Thyroid gland (tissue), 4 donors: Measurements from ENCODE around the gene OCLN. TPM values are rescaled to one million over a fixed set of nuclear protein-coding genes. Genes with fewer than 3 reads are reported as not detected.
"Not testable (repeated sequence)": the region's sequence is repeated elsewhere in the genome, so short reads cannot be mapped to it uniquely, and the experiment has no call there.

Experiments
- DNase-seq, 2 donors: peaks; one replicate each; pipeline ENCODE4 v3.0.0-alpha.2; 2019
- H3K27ac ChIP-seq, 3 donors: fragments of 200-600 bp; sonication (generic); 1 replicate in 2 of 3; 2 replicates in 1 of 3; pipeline ENCODE4 v1.5.1; 2016 to 2019; ENCODE audit warnings: mild to moderate bottlenecking in 1 of 3, moderate library complexity in 1 of 3
- H3K27me3 ChIP-seq: fragments of 200-600 bp; sonication (generic); one replicate; pipeline ENCODE4 v1.5.1; 2019
- H3K36me3 ChIP-seq, 2 donors: fragments of 200-600 bp; sonication (generic); one replicate each; pipeline ENCODE4 v1.5.1; 2016 to 2019
- H3K4me1 ChIP-seq, 2 donors: fragments of 200-600 bp; sonication (generic); one replicate each; pipeline ENCODE4 v1.5.1; 2017 to 2019
- H3K4me3 ChIP-seq, 3 donors: fragments of 200-600 bp; sonication (generic); replicated peaks in 1 of 3; 1 replicate in 2 of 3; 2 replicates in 1 of 3; pipeline ENCODE4 v1.5.1; 2016; ENCODE audit warnings: mild to moderate bottlenecking in 1 of 3
- H3K9me3 ChIP-seq: fragments of 200-600 bp; sonication (generic); one replicate; pipeline ENCODE4 v1.5.1; 2017
- POLR2A ChIP-seq, 2 donors: fragments of 450-650 bp; IDR thresholded peaks; one replicate each; pipeline ENCODE4 v1.6.1; 2017; ENCODE audit warnings: antibody characterized with exemption in 2 of 2, mild to moderate bottlenecking in 2 of 2, moderate library complexity in 1 of 2
- WGBS, 2 donors: methylation state at CpG; one replicate each; pipeline ENCODE4 v1.1.5; 2017; 5-methylcytosine and 5-hydroxymethylcytosine counted together
- intact Hi-C: fragments of 100-400 bp; cut with DNase I; formaldehyde crosslinking; loops from one replicate; pipeline ENCODE4 v1.15.1; 2023
- total RNA-seq, 4 donors: library from RNA; depleted of rRNA; stranded (reverse); fragments of >200 nt; gene quantifications; one replicate each; pipeline ENCODE4 v1.2.3, GENCODE V29; 2016
- TF ChIP-seq, protein P1 (sequence below), 6 experiments: fragments of 200-600 bp in 3 of 6; fragments of 450-650 bp in 3 of 6; sonication (generic) in 3 of 6; IDR thresholded peaks; one replicate each; pipeline ENCODE4 v1.5.1; 2016 to 2019; ENCODE audit warnings: antibody characterized with exemption in 6 of 6, mild to moderate bottlenecking in 2 of 6, inconsistent platforms in 1 of 6, moderate library complexity in 1 of 6

Gene OCLN
- total RNA-seq, 4 donors from 2014 or later: 148 to 248 (median 197) TPM

DNA sequence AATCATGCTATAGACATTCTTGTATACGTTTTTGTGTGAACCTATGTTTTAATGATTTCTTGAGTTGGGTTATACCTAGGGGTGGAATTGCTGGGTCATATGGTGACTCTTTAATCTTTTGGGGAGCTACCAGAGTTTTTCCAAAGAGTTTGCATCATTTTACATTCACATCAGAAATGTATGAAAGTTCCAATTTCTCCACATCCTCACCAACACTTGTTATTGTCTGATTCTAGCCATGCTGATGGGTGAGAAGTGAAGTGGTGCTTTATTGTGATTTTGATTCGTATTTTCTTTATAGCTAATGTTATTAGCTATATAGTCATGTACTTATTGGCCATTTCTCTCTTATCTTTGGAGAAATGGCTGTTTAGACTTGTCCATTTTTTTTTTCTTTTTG, 18.1 kb downstream of the OCLN start:
- intact Hi-C loops: no loop called here
- H3K36me3 ChIP-seq: peaks cover 8 to 9% of the 10 kb centered on the region in 2 donors
- H3K4me1 ChIP-seq: peaks cover 0 to 26% of the 10 kb centered on the region in 2 donors
- H3K27me3 ChIP-seq: no peaks in the 10 kb centered on the region
- no peak for DNase-seq
- H3K27ac ChIP-seq: no peak overlapping the region
- no peak overlapping the region for H3K4me3 ChIP-seq
- TF ChIP-seq, protein P1, sequence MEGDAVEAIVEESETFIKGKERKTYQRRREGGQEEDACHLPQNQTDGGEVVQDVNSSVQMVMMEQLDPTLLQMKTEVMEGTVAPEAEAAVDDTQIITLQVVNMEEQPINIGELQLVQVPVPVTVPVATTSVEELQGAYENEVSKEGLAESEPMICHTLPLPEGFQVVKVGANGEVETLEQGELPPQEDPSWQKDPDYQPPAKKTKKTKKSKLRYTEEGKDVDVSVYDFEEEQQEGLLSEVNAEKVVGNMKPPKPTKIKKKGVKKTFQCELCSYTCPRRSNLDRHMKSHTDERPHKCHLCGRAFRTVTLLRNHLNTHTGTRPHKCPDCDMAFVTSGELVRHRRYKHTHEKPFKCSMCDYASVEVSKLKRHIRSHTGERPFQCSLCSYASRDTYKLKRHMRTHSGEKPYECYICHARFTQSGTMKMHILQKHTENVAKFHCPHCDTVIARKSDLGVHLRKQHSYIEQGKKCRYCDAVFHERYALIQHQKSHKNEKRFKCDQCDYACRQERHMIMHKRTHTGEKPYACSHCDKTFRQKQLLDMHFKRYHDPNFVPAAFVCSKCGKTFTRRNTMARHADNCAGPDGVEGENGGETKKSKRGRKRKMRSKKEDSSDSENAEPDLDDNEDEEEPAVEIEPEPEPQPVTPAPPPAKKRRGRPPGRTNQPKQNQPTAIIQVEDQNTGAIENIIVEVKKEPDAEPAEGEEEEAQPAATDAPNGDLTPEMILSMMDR (IDR thresholded peaks at IDR 0.05): no peak
- no peak for TF ChIP-seq POLR2A (IDR thresholded peaks at IDR 0.05)
- 86 to 91% methylated on average over 2 of the region's 2 CpGs for WGBS, 2 donors
- no peaks in the 10 kb centered on the region for H3K9me3 ChIP-seq

DNA sequence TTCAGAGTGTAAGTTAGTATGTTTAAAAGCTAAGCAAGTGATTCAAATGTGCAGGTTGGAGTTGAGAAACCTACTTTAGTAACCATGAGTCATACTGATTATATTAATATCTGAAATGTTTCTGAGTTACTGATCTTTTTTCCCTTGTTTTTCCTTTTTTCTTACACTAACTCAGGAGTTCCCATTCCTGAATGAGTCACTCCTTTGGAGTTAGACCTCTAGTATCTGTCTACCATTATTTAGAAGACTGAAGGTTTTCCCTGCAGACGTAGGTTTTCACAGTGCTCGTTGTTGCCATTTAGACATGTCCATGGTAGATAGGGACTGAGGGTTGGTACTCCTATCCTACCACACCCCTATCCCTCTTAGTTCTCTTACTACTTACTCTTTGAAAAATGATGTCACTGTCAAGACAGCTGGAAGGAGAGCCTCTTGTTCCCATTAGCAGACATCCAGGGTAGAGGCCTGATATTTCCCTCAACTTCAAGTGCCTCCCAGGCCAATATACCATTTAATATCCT, 20.2 kb downstream of the OCLN start:
- Histone ChIP-seq H3K4me1 (peaks cover 13 to 39% of the 10 kb centered on the region in 2 donors), H3K4me3 (no peak overlapping the region), H3K9me3 (no peaks in the 10 kb centered on the region), H3K27ac (peak overlapping the region; percentile 19 to 57 (median 32)), H3K27me3 (no peaks in the 10 kb centered on the region), H3K36me3 (peaks cover 8 to 9% of the 10 kb centered on the region in 2 donors)
- intact Hi-C loops: no loop called here
- 89 to 92% methylated on average over 2 of the region's 2 CpGs for WGBS, 2 donors
- TF ChIP-seq POLR2A (IDR thresholded peaks at IDR 0.05): no peak
- TF ChIP-seq, protein P1 (IDR thresholded peaks at IDR 0.05): no peak
- DNase-seq: no peak

GRCh38 chr5:69515570-69515969, 23.0 kb downstream of the OCLN start:
- H3K27me3 ChIP-seq, H3K27ac ChIP-seq, intact Hi-C loops, H3K4me3 ChIP-seq, H3K9me3 ChIP-seq, H3K36me3 ChIP-seq, DNase-seq: not testable (repeated sequence)
- 98 to 100% methylated on average over 1 to 13 of the region's 30 CpGs for WGBS, 2 donors
- H3K4me1 ChIP-seq: peaks cover 39 to 62% of the 10 kb centered on the region in 2 donors

DNA sequence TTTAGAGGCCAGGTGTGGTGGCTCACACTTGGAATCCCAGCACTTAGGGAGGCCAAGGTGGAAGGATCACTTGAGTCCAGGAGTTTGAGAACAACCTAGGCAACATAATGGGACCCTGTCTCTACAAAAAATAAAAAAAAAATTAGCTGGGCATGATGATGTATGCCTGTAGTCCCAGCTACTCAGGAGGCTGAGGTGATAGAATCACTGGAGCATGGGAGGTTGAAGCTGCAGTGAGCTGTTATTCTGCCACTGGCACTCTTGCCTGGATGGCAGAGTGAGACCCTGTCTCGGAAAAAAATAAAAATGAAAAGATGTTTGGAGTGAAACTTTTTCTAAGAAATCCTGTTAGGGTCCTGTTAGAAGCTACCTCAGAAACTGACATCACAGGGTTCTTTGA, 24.2 kb downstream of the OCLN start:
- peak overlapping the region; percentile 71 to 87 (median 78) for H3K27ac ChIP-seq
- H3K36me3 ChIP-seq: no peaks in the 10 kb centered on the region
- peaks cover 43 to 66% of the 10 kb centered on the region in 2 donors for H3K4me1 ChIP-seq
- TF ChIP-seq, protein P1 (IDR thresholded peaks at IDR 0.05): no peak
- no peak for TF ChIP-seq POLR2A (IDR thresholded peaks at IDR 0.05)
- peak; percentile 39 to 45 for DNase-seq
- intact Hi-C loops: no loop called here
- no peaks in the 10 kb centered on the region for H3K9me3 ChIP-seq
- H3K27me3 ChIP-seq: no peaks in the 10 kb centered on the region
- no peak overlapping the region for H3K4me3 ChIP-seq
- WGBS, 2 donors: 64 to 77% methylated on average over 1 of the region's 1 CpG

- WGBS, 2 donors: 7 to 8% methylated on average over 4 of the region's 4 CpGs
- TF ChIP-seq POLR2A (IDR thresholded peaks at IDR 0.05): no peak
- TF ChIP-seq, protein P1 (IDR thresholded peaks at IDR 0.05): no peak
- intact Hi-C loops: no loop called here
- Histone ChIP-seq H3K9me3 (no peaks in the 10 kb centered on the region), H3K4me3 (no peak overlapping the region), H3K27ac (peak overlapping the region; percentile 71 to 87 (median 78)), H3K36me3 (no peaks in the 10 kb centered on the region), H3K4me1 (peaks cover 43 to 63% of the 10 kb centered on the region in 2 donors), H3K27me3 (no peaks in the 10 kb centered on the region)
- peak in 1 of 2 donors; percentile 22 for DNase-seq
Observed at GRCh38 chr5:69517763-69518212, 25.2 kb downstream of the OCLN start.
